HG03575 (cell line): ENCODE results near the gene VPS52.

Experiments
- ATAC-seq: cut with Tn5 transposase; IDR thresholded peaks from one replicate; pipeline ENCODE4 v1.9.1; 2021; ENCODE audit not compliant: unreplicated experiment, insufficient number of reproducible peaks, low FRiP score; ENCODE audit errors: extremely low read depth

The VPS52 gene

GRCh38 chr6:33216117-33216649 lies 55.5 kb downstream of the VPS52 start:
- ATAC-seq = no peak

GRCh38 chr6:33215271-33216116 lies 56.2 kb downstream of the VPS52 start:
- ATAC-seq = no peak

DNA sequence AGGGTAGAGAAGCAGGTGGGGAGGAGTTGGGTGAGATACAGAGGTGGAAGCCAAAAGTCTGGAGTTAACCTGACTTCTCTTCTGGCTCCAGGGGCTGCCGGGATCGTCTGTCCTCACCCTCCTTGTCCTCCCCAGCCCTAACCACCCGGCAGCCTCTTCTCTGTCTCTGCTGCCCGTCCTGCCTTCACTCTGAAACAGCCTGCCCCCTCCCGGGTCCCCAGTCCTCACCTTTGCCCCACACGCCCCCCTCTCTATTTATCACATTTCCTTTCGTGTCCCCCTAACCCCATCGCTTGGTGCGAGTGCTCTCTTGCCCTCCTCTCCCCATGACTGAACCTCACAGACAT lies 57.7 kb downstream of the VPS52 start:
- no peak for ATAC-seq

GRCh38 chr6:33213166-33213988 lies 58.3 kb downstream of the VPS52 start:
- ATAC-seq = no peak

DNA sequence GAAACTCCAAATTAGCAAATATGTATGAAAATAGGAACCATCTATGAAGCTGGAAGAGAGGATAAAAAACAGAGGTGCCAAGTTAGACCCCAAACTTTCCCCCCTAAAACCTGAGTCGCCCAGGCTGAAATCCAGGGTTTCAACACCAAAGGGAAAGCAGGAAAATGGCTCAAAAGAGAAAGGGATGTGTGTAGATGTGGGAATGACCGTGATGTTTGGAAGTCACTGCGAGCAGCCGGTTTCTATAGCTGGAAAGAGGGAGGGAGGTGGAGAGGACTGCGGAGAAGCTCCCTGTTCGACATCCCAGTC lies 58.9 kb downstream of the VPS52 start:
- ATAC-seq = no peak

GRCh38 chr6:33211666-33212422 lies 59.8 kb downstream of the VPS52 start:
- ATAC-seq = no peak

- ATAC-seq = no peak
Observed at GRCh38 chr6:33211136-33211535, 60.5 kb downstream of the VPS52 start.

- ATAC-seq = no peak
Observed at GRCh38 chr6:33209856-33210255, 61.8 kb downstream of the VPS52 start.

DNA sequence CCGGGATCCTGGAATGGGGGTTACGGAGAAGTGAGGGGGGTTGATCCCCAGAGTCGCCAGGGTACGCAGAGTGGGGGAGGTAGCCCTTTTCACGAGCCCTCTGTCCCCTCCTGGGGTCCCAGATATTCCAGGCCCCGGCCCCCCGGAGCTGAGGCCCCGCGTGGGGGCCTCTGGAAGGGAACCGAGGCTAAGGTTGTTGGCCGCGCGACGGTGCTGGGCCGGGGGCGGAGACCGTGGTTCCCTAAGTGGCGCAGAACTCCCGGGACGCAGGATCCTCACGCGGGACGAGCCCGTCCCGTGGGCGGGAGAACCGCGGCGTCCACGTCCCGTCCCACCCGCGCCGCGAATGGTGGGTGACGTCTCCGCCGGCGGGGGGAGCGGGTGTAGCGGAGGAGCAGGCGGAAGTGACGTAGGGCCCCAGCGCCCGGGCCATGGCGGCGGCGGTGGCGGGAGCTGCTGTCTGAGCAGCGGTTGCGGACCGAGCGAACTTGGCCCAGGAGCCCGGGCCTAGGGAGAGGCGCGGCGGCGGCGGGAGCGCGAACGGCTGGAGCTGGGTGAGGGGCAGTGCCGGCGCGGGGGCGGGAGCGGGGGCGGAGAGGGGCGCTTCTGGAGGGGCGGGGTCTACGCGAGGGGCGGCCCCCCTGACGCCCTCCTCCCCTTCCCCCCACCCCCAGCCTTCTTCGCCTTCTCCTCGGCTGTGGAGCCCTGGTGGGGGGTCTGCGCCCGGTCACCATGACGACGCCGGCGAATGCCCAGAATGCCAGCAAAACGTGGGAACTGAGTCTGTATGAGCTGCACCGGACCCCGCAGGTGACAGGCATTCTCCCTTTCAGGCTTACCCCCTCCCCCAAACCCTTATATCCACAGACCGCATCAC lies 63.3 kb downstream of the VPS52 start, which contains the start of gene RING1:
Gene RING1, plus strand, starts transcription at position 410 of the 877 bp plus-strand sequence. Its CDS starts 323 bp downstream, at position 733.
- ATAC-seq = no peak

- no peak for ATAC-seq
Observed at GRCh38 chr6:33207552-33208090, 64.1 kb downstream of the VPS52 start.

DNA sequence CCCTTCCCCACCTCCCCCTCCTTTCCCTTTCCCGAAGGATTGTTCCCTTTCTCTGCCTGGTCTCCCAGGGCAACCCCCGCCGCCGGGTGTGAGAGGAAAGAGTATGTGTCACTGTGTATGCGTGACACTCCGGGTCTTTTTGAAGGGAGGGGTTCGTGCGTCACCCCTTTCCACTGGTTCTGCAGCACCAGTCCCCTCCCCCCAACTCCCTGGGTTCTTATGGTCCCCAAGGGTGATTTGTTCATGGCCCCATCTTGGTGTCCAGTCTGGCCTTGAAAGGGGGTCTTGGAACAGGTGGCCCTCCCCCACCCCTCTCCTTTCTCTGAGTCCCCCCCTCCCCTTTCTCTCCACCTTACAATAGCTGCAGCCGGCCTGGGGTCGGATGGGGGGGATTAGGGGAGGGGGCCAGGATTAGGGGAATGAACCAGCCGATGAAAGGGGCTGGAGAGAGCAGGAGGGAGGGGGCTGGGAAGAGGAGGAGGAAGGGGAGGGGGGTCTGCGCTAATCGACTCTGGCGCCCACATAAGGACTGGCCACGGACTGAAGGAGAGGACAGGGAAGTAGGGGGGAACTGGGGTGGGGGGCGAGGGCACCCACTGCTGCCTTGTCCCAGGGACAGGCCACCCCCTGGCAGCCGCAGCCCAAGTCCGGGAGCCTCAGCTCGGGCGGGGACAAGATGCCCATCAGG lies 64.7 kb downstream of the VPS52 start:
- ATAC-seq = no peak

DNA sequence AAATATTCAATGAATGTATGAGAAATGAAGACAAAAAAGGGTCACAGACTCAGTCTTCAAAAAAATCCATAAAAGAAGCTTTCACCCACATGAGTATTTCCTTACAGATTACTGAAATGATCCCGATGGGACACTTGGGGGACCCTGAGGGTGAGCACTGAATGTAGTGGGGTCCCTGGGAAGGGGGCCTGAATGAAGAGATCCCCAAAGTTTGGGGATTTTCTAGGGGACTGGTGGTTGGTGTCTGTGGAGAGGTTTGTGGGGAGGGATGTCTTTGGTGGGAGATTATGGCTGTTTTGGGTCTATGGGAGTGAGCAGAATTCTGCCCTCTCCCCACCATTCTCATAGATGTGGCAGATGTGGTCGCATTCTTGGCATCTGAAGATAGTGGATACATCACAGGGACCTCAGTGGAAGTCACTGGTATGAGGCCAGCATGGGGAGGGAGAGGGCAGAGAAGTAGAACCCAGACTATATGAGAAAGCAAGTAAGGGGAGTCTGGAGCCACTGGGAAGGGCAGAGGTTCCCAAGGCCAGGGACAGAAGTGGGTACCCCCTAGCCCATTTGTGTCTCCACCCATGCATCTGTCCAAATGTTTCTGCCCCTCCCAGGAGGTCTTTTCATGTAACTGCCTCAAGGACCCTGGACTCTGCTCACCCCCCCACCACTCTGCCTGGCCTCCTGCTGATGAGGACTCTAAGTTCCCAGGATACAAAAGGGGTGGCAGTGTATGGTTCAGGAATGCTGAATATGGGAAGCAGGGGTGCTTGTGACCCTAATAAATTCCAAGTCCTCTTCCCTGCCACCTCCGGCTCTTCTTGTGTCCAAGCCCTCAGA lies 65.4 kb downstream of the VPS52 start:
- ATAC-seq = no peak

DNA sequence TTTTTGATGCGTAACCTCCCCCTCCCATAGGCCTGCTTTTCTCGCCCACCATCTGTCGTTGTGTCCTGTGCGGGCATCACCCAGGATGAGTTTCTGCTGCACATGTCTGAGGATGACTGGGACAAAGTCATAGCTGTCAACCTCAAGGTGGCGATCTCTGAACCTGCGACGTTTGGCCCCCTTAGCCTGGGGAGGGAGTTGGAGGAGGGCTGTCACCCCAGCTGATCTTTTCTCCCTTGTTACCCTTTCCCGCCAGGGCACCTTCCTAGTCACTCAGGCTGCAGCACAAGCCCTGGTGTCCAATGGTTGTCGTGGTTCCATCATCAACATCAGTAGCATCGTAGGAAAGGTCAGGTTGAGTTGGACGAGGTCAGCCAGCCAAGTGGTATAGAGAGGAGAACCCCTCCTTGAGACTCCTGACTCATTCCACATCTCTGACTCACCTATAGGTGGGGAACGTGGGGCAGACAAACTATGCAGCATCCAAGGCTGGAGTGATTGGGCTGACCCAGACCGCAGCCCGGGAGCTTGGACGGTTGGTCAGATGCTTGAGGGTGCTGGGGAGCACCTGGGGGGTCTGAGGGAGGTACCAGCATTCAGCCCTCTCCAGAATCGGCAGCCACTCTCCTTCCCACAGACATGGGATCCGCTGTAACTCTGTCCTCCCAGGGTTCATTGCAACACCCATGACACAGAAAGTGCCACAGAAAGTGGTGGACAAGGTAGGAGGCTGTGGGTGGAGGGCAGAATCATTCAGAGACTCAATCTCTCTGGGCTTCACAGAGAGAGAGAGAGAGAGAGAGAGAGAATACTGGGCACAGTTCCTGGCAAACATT lies 66.3 kb downstream of the VPS52 start:
- no peak for ATAC-seq

GRCh38 chr6:33204415-33205190 lies 67.1 kb downstream of the VPS52 start, which contains the start of gene HSD17B8:
HSD17B8 (plus strand) TSS chr6:33204655; CDS start chr6:33204669, 14 bp downstream.
- ATAC-seq = no peak

GRCh38 chr6:33204165-33204414 lies 67.6 kb downstream of the VPS52 start:
- no peak for ATAC-seq
